GM10847 (cell line): Measurements from ENCODE around the gene CTSC.

Experiments used
- POLR2A ChIP-seq: IDR thresholded peaks from 2 replicates; pipeline ENCODE4 v1.6.1; 2011; ENCODE audit not compliant: insufficient read length; ENCODE audit errors: extremely low read depth

CTSC gene

DNA sequence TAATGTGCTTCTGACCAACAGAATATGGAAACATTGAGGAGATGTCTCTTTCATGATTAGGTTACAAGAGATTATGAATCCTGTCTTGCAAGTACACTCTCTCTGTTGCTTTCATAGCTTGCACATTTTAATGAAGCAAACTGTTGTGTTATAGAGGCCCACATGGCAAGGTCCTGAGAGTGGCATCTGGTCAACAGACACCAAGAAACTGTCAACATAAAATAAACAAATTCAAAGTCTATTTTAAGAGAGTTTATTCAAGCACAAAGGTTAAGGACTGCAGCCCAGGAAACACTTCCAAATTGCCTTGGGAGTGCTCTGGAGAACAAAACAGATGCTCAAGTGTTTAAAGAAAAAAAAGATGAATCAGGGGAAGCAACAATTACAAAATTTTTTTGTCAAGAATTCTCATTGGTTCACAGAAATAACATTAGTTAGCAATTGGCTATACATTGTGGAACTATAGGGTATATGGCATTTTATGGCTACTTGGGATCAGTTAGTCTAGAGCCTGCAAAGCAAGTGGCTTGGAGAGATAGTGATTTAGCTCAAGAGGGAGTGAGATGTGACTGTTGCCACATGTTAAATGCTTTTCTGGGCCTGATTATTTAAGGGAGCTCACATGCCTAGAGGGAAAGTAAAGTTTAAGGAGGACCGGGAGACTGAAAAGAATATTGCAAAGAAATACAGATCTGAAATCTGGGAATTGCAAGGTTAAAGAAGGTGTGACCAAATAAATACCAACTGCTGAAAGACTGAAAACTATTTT is 54.6 kb downstream of the CTSC start:
- no peak for TF ChIP-seq POLR2A

DNA sequence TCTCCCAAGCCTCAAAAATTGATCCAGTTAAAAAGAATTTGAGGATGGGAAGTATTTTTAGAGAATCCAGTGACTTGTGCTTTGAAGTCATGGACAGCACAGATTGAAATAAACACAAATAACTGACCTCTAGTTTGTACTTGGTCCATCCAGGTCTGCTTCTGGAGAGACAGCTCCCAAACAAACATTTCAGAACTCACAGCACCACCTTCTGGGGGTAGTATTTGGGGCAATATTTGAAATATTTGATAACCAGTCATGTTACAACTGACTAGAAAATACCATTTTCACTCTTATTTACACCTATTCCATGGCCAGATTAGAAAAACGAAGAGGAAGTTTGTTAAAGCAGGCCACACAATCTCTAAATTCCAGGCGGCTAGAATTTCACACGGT is 56.2 kb downstream of the CTSC start:
- no peak for TF ChIP-seq POLR2A

DNA sequence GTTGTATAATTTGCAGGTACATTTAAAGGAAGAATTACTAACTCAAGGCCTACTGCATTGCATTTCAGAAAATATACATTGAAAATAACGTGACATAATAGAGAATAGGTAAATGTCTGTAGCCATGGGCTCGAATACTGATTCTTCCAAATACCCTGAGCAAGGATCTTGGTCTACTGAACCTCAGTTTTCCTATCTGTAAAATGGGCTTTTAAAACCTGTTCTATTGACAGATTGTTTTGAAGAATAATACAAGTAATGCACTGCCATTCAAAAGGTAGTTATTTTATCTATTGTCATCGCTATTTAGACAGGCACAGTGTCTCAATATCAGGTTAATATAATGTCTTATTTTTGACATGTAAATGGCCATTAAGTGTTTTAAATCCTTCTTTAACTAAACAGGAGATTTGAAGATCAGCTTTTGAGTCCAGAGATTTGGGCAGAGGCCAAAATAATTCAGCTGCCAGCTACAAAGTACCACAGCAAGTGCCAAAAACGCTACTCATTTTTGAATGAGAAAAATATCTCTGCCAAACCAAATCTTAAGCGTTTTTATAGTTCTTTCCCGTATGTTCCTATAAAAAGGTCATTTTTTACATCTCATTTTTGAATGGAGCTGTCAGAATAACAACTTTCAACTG is 56.7 kb downstream of the CTSC start:
- TF ChIP-seq POLR2A, result no peak

GRCh38 chr11:88277349-88277915 is 60.1 kb downstream of the CTSC start:
- TF ChIP-seq POLR2A, result no peak

GRCh38 chr11:88275636-88276035 is 61.9 kb downstream of the CTSC start:
- no peak for TF ChIP-seq POLR2A

GRCh38 chr11:88266919-88267318 is 70.6 kb downstream of the CTSC start:
- TF ChIP-seq POLR2A, result no peak

DNA sequence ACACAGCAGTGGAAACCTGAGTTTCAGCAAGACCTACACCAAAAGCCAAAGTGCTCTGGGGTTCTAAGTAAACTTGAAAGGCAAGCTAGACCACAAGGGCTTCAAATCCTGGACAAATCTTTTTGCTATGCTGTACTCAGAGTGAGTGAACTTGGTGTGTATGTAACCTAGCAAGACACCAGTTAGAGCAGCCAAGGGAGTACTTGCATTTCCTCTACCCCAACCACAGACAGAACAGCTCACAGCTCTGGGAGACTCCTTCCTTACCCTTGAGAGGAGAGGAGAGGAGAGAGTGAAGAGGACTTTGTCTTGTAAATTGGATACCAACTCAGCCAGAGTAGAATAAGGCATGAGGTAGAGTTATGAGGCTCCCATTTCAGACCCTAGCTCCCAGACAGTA is 71.4 kb downstream of the CTSC start:
- TF ChIP-seq POLR2A, result no peak

DNA sequence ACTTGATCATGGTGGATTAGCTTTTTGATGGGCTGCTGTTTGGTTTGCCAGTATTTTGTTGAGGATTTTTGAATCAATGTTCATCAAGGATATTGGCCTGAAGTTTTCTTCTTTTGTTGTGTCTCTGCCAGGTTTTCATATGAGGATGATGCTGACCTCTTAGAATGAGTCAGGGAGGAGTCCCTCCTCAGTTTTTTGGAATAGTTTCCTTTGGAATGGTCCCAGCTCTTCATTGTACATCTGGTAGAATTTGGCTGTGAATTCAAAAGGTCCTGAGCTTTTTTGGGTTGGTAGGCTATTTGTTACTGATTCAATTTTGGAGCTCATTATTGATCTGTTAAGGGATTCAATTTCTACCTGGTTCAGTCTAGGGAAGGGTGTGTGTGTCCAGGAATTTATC is 78.1 kb downstream of the CTSC start:
- TF ChIP-seq POLR2A, result no peak

- TF ChIP-seq POLR2A, result no peak
Measured at GRCh38 chr11:88252208-88252607, 85.3 kb downstream of the CTSC start.

DNA sequence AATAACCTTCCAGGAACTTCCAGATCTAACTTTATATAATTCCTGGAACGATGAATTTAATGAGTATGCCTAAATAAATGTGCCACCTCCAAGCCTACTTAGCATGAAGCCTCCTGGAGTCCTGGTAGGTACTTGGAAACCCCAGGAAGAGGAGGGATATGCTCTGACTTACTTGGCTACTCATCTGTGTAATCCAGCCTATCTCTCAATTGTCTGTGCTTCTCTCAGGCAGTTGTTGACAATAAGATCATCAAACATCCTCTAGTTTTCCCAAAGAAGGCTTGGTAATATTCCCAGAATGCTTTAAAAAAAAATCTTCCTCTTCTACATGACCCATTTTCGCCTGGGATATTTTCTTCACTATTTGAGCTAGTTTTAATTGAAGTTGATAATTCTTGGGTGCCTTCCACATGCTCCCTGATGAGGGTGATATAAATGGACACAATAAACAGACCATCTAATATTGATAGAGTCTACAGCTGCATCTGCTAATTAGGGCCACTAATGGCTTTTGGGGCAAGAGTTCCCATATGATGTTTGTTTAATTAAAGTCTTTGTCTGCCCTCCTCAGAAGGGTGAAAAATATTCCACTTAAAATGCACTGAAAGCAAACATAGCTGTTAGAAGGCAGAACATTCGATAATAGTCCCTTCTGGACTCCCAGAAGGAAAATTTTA is 86.8 kb downstream of the CTSC start:
- no peak for TF ChIP-seq POLR2A

GRCh38 chr11:88249706-88250105 is 87.8 kb downstream of the CTSC start:
- TF ChIP-seq POLR2A, result no peak

DNA sequence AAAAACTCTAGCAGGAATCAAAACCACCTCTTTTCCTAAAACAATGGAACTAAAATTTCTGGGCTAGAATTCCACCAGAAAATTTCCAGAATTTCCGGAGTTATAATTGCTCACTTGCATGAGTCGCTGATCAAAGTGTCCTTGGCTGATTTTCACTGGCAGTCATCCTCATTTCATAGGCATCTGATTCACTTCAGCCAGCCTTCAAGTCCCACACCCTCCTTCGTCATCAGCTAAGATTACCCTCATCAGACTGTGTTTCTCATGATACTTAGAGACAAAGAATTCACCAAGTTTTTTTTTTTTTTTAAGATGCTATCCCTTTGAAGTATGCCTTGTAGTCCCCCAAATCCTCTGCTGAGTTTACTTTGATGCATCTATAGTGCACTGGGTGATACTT is 90.8 kb downstream of the CTSC start:
- TF ChIP-seq POLR2A, result no peak
